Keratinocyte (primary cell): ENCODE results near the gene UQCRC1. TPM values are rescaled to one million over a fixed set of nuclear protein-coding genes. Genes with fewer than 3 reads are reported as not detected.

Experiments used
- DNase-seq: peaks from one replicate; pipeline ENCODE4 v3.0.0-alpha.2; 2011; ENCODE audit warnings: low read depth, missing footprints, low spot score
- FAIRE-seq: peaks from 2 replicates; lab custom pipeline; 2011; peaks lifted over from hg19 to GRCh38; lab: Jason Lieb, UNC
- H2AFZ ChIP-seq: 2 replicates; pipeline ENCODE4 v1.6.0; 2012; ENCODE audit warnings: low read length, control low read depth, inconsistent platforms; ENCODE audit not compliant: control insufficient read depth
- H3K27ac ChIP-seq: 2 replicates; pipeline ENCODE4 v1.5.1; 2011; ENCODE audit warnings: low read length; ENCODE audit not compliant: control insufficient read depth, insufficient read depth
- H3K27me3 ChIP-seq: 3 replicates; pipeline ENCODE4 v1.6.0; 2011; ENCODE audit warnings: low read length; ENCODE audit not compliant: control insufficient read depth, insufficient read depth; ENCODE audit errors: extremely low read depth
- H3K36me3 ChIP-seq, 2 experiments: 2 replicates in 1 of 2; 3 replicates in 1 of 2; pipeline ENCODE4 v1.5.1; 2011; ENCODE audit warnings: low read length in 2 of 2, mild to moderate bottlenecking in 1 of 2; ENCODE audit not compliant: control insufficient read depth in 2 of 2, insufficient read depth in 2 of 2; ENCODE audit errors: extremely low read depth in 1 of 2
- H3K4me1 ChIP-seq: 3 replicates; pipeline ENCODE4 v1.5.1; 2011; ENCODE audit warnings: low read length; ENCODE audit not compliant: control insufficient read depth, insufficient read depth; ENCODE audit errors: extremely low read depth
- H3K4me2 ChIP-seq: 3 replicates; pipeline ENCODE4 v1.6.0; 2011; ENCODE audit warnings: low read depth, low read length; ENCODE audit not compliant: control insufficient read depth, insufficient read depth; ENCODE audit errors: extremely low read depth
- H3K4me3 ChIP-seq, 3 experiments: fragments of 200-600 bp in 1 of 3; sonication (generic) in 1 of 3; 2 replicates in 2 of 3; 3 replicates in 1 of 3; pipeline ENCODE4 v1.5.1; 2011 to 2016; ENCODE audit warnings: low read length in 3 of 3, mild to moderate bottlenecking in 3 of 3, control low read depth in 2 of 3, inconsistent platforms in 1 of 3, low read depth in 1 of 3, mixed read lengths in 1 of 3, mixed run types in 1 of 3, moderate library complexity in 1 of 3; ENCODE audit not compliant: control insufficient read depth in 2 of 3, insufficient read depth in 2 of 3; ENCODE audit errors: extremely low read depth in 1 of 3
- H3K79me2 ChIP-seq: 2 replicates; pipeline ENCODE4 v1.6.0; 2012; ENCODE audit warnings: low read length; ENCODE audit not compliant: control insufficient read depth, insufficient read depth
- H3K9ac ChIP-seq: 3 replicates; pipeline ENCODE4 v1.6.0; 2011; ENCODE audit warnings: low read length; ENCODE audit not compliant: control insufficient read depth, insufficient read depth; ENCODE audit errors: extremely low read depth
- H3K9me1 ChIP-seq: 3 replicates; pipeline ENCODE4 v1.6.0; 2011; ENCODE audit warnings: low read length; ENCODE audit not compliant: control insufficient read depth, insufficient read depth; ENCODE audit errors: extremely low read depth
- H3K9me3 ChIP-seq: 2 replicates; pipeline ENCODE4 v1.5.1; 2012; ENCODE audit warnings: low read depth, low read length; ENCODE audit not compliant: control insufficient read depth
- H4K20me1 ChIP-seq: 3 replicates; pipeline ENCODE4 v1.6.0; 2011; ENCODE audit warnings: low read length; ENCODE audit not compliant: control insufficient read depth, insufficient read depth; ENCODE audit errors: extremely low read depth
- EZH2 ChIP-seq: IDR thresholded peaks from one replicate; pipeline ENCODE4 v1.6.1; 2012; ENCODE audit warnings: inconsistent platforms, mild to moderate bottlenecking, low read length, moderate library complexity
- dilution Hi-C: fragments of 300-500 bp; cut with MboI; formaldehyde crosslinking; loops from one replicate; pipeline ENCODE4 v1.7.0; 2020; ENCODE audit warnings: low sequenced_read_pairs; ENCODE audit not compliant: extremely low pct_ligation_motif_present
- polyA plus RNA-seq, 5 experiments: library from polyadenylated mRNA; depleted of rRNA in 3 of 5; stranded (reverse) in 3 of 5; stranded (forward) in 1 of 5; unstranded in 1 of 5; fragments of >200 nt; gene quantifications; 1 replicate in 1 of 5; 2 replicates in 3 of 5; 3 replicates in 1 of 5; pipeline versions ENCODE4 v1.2.1 to v1.2.3, GENCODE V29; 2011 to 2012; ENCODE audit warnings: missing spikeins in 2 of 5, low read depth in 1 of 5, low replicate concordance in 1 of 5
- TF ChIP-seq, protein P1 (sequence below), 3 experiments: IDR thresholded peaks in 1 of 3; conservative IDR thresholded peaks in 1 of 3; optimal IDR thresholded peaks in 1 of 3; 2 replicates in 2 of 3; 3 replicates in 1 of 3; pipeline versions ENCODE3 to v1.5.1; 2011; ENCODE audit warnings: low read length in 3 of 3, mild to moderate bottlenecking in 3 of 3, moderate library complexity in 2 of 3, control low read depth in 1 of 3, inconsistent platforms in 1 of 3; ENCODE audit not compliant: insufficient read depth in 2 of 3; ENCODE audit errors: extremely low read depth in 1 of 3

Gene UQCRC1
- polyA plus RNA-seq, 1 donor (not counting 4 experiments of a cell fraction or from before 2014, with no cell fraction given) = 440 TPM

DNA sequence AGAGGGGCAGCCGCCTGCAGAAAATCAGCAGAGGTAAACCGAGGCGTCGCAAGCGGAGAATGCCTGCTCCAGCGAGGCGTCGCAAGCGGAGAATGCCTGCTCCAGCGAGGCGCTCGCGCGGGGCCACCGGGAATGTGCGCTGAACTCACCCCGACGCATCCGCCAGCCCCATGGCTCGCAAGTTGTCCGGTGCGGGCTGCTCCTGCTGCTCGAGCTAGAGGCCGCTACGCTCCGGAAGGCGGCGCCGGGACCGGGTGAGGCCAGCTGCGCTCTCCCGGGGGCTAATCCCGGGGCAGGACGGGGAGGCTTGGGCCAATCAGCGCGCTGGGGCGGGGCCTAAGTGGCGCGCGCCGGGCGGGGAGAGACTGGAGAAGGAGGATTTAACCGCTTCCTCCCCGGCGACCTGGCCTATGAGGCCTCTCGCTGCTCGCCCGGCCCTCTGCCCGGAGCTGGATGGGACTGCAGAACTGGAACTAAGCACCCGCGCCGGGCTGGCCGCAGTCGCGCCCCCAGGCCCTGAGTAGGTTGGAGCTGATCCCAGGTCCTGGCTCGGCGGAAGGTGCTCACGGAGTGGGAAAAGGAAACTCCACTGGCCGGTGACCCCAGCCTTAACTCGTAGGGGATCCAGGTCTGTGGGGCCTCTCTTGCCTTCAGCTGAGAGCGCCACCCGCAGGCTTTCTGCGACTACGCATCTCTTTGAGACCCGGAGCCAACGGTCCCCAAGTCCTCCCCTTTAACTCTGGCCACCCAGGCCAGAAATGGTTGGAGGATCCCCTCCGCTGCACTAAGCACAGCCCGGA lies 26.0 kb upstream of the UQCRC1 start, which contains the start of gene SLC26A6:
TSS of gene SLC26A6 (minus strand) at position 240 of the 800 bp plus-strand sequence. CDS start at position 172, 68 bp downstream.
- FAIRE-seq = peak; percentile 79
- H3K9ac ChIP-seq = peak within 1 kb of the TSS; percentile 72
- no peaks in the 10 kb centered on the region for H3K9me3 ChIP-seq
- H3K36me3 ChIP-seq = peaks cover 16 to 18% of the 10 kb centered on the region in 2 experiments
- peak within 1 kb of the TSS; percentile 85 for H2AFZ ChIP-seq
- peaks cover 2% of the 10 kb centered on the region for H4K20me1 ChIP-seq
- TF ChIP-seq, protein P1, sequence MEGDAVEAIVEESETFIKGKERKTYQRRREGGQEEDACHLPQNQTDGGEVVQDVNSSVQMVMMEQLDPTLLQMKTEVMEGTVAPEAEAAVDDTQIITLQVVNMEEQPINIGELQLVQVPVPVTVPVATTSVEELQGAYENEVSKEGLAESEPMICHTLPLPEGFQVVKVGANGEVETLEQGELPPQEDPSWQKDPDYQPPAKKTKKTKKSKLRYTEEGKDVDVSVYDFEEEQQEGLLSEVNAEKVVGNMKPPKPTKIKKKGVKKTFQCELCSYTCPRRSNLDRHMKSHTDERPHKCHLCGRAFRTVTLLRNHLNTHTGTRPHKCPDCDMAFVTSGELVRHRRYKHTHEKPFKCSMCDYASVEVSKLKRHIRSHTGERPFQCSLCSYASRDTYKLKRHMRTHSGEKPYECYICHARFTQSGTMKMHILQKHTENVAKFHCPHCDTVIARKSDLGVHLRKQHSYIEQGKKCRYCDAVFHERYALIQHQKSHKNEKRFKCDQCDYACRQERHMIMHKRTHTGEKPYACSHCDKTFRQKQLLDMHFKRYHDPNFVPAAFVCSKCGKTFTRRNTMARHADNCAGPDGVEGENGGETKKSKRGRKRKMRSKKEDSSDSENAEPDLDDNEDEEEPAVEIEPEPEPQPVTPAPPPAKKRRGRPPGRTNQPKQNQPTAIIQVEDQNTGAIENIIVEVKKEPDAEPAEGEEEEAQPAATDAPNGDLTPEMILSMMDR (optimal IDR thresholded peaks at IDR 0.05 in 1 of 3, IDR thresholded peaks at IDR 0.05 in 1 of 3, conservative IDR thresholded peaks at IDR 0.05 in 1 of 3; ENCODE audit: extremely low read depth in 1 of 3, insufficient read depth in 2 of 3, low read length in 3 of 3) = peak in 2 of 3 experiments; percentile 58 to 76
- no peak for TF ChIP-seq EZH2
- peaks cover 13% of the 10 kb centered on the region for H3K79me2 ChIP-seq
- no peak for DNase-seq
- peaks cover 2% of the 10 kb centered on the region for H3K9me1 ChIP-seq
- H3K4me2 ChIP-seq = peak within 1 kb of the TSS; percentile 96
- dilution Hi-C loops = no loop called here
- H3K4me3 ChIP-seq = peak within 1 kb of the TSS; percentile 77 to 93 (median 80)
- H3K27me3 ChIP-seq = no peaks in the 10 kb centered on the region
- H3K27ac ChIP-seq = peak within 1 kb of the TSS; percentile 33
- H3K4me1 ChIP-seq = peaks cover 11% of the 10 kb centered on the region

- Histone ChIP-seq H2AFZ (peak overlapping the region; percentile 39), H3K4me3 (peak overlapping the region; percentile 77 to 93 (median 80)), H3K36me3 (peaks cover 21 to 22% of the 10 kb centered on the region in 2 experiments), H3K9ac (peak overlapping the region; percentile 72), H4K20me1 (peaks cover 2% of the 10 kb centered on the region), H3K9me1 (peaks cover 2% of the 10 kb centered on the region), H3K4me1 (peaks cover 11% of the 10 kb centered on the region), H3K4me2 (peak overlapping the region; percentile 92), H3K27ac (peak overlapping the region; percentile 33), H3K27me3 (no peaks in the 10 kb centered on the region), H3K79me2 (peaks cover 13% of the 10 kb centered on the region), H3K9me3 (no peaks in the 10 kb centered on the region)
- no peak for TF ChIP-seq EZH2
- TF ChIP-seq, protein P1 (optimal IDR thresholded peaks at IDR 0.05 in 1 of 3, IDR thresholded peaks at IDR 0.05 in 1 of 3, conservative IDR thresholded peaks at IDR 0.05 in 1 of 3; ENCODE audit: extremely low read depth in 1 of 3, insufficient read depth in 2 of 3, low read length in 3 of 3) = no peak
- DNase-seq (no peak), FAIRE-seq (peak; percentile 62)
- dilution Hi-C loops = no loop called here
Measured at GRCh38 chr3:48634661-48635221, 25.3 kb upstream of the UQCRC1 start.
